SH-SY5Y (cell line): Measurements from ENCODE around the gene IRF8.

ENCODE experiments used
- GATA2 ChIP-seq: IDR thresholded peaks from 2 replicates; pipeline ENCODE4 v1.6.1; 2011; ENCODE audit warnings: mild to moderate bottlenecking, low read depth, low read length
- GATA3 ChIP-seq: IDR thresholded peaks from 2 replicates; pipeline ENCODE4 v1.6.1; 2011; ENCODE audit warnings: low read depth, mild to moderate bottlenecking, low read length, moderate library complexity

GRCh38 chr16:85910854-85911247 lies 11.9 kb downstream of the IRF8 start:
- no peak for TF ChIP-seq GATA3
- no peak for TF ChIP-seq GATA2
